Measurements from ENCODE around the gene ZP1.

GRCh38 chr11:60872961-60873524 lies 5.7 kb downstream of the ZP1 start:
- TF ChIP-seq CTCF (conservative IDR thresholded peaks at IDR 0.05; ENCODE audit: low read length) (no peak), EZH2phosphoT487 (IDR thresholded peaks at IDR 0.05; ENCODE audit: borderline replicate concordance) (no peak)
